GM12872 (cell line): ENCODE results near the gene DNAJB14.

Experiments
- TF ChIP-seq, protein P1 (sequence below): IDR thresholded peaks from 3 replicates; pipeline ENCODE4 v1.5.1; 2011; ENCODE audit warnings: low read depth, mild to moderate bottlenecking, low read length, moderate library complexity; ENCODE audit not compliant: insufficient read depth

The DNAJB14 gene

DNA sequence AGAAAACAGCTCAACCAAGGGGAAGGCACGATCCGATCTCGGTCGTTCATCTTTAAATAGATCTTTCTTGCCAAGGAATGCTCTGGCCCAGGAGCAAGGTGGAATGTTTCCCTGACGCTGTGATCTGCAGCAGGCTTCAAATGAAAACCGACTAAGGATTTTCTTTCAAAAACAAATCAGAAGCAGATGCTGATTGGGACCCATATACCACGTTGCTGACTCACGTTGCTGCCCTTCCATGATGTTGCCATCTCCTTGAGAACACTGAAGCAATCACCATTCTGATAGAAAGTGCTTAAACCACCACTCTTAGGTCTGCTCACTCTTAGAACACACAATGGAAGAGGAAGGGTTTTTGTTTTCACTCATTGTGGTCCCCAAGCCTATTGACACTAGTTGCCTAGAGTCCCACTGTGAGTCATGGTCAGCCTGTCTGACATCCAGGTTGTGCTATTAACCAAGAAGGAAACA is 78.3 kb downstream of the DNAJB14 start:
- TF ChIP-seq, protein P1, sequence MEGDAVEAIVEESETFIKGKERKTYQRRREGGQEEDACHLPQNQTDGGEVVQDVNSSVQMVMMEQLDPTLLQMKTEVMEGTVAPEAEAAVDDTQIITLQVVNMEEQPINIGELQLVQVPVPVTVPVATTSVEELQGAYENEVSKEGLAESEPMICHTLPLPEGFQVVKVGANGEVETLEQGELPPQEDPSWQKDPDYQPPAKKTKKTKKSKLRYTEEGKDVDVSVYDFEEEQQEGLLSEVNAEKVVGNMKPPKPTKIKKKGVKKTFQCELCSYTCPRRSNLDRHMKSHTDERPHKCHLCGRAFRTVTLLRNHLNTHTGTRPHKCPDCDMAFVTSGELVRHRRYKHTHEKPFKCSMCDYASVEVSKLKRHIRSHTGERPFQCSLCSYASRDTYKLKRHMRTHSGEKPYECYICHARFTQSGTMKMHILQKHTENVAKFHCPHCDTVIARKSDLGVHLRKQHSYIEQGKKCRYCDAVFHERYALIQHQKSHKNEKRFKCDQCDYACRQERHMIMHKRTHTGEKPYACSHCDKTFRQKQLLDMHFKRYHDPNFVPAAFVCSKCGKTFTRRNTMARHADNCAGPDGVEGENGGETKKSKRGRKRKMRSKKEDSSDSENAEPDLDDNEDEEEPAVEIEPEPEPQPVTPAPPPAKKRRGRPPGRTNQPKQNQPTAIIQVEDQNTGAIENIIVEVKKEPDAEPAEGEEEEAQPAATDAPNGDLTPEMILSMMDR = no peak

DNA sequence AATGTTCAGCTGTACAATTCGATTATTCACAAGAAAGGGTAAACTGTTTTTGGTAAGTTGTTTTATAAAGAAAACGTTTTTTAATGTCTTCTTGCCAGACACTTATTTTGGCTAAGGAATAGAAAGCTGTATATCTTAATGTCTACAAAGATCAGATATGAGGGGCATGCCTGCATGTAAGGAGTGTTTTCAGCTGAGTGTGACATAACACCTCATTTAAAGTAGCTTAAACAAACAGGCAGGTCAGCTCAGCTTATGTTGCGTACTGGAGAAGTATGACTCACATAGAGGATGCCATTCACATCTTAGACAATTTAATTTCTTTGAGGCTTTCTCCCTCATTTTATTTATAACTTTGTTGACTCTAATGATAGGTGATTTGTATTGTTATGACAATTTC is 82.6 kb downstream of the DNAJB14 start:
- TF ChIP-seq, protein P1 = no peak

DNA sequence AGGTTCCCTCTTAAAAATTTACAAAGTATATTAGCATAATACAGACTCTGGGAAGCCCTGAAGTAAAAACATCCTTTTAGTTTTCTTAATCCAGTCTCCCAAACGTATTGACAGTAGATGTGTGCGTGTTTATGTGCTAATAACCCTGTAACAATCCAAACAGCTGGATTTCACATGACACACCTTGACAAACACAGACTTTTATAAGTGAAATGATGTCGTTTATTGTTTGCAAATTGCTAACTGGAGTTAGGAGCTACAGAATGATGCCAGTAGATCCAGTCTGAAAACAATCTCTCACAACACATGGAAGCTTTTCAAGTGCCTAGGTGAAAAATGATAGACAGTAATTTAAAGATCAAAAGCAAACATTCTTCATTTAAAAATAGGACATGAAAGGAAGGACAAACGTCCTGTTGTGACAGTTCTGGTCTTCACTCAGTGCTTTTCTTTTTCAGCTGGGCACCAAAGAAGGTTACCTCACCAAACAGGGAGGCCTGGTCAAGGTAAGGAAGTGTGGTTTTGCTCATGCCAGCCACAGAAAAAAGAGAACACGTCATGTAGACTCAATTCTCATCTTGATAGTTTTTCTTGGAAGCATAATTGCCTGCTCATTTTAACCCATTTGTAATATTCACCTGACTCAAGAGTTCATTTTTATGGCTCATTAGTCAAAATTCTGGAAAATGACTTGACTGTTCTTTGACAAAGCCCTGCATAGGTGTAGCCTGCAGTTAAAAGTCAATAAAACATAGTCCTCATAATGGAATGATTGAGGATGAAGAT is 85.1 kb downstream of the DNAJB14 start:
- TF ChIP-seq, protein P1 = no peak

DNA sequence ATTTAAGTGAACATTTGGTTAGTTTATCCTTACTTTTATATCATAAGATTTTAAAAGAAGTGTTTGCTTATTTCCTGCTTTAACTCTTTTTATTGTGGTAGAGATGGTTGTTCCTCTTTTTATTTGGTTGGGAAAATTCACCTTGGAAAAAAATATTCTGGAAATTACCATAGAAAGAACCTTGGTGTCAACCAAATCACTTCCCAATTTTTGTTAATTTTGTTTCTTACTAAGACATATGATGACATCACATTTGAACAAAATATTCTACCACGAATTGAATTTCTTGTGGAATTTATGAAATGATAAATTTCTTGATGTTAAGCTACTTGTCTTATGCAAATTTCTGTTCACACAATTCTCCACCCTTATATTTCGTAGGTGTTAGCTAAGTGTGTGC is 85.9 kb downstream of the DNAJB14 start:
- TF ChIP-seq, protein P1 = no peak

DNA sequence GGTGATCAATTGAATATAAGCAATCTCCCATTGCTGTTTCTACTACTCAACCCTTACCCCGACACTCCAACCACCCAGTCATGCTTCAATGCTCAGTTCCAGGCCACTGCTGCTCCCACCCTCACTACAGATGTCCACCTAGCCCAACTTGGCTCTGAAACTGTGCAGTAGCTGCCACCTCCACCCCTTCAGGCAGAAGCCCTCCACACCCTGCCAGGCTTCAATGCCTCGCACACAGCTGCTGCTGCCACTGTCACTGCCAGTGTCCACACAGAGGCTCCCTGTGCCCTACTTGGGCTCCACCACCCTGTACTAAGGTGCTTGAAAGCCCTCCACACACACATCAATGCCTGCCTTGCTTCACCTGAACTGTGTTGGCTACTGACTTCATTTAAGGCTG is 86.8 kb downstream of the DNAJB14 start:
- TF ChIP-seq, protein P1 = no peak

DNA sequence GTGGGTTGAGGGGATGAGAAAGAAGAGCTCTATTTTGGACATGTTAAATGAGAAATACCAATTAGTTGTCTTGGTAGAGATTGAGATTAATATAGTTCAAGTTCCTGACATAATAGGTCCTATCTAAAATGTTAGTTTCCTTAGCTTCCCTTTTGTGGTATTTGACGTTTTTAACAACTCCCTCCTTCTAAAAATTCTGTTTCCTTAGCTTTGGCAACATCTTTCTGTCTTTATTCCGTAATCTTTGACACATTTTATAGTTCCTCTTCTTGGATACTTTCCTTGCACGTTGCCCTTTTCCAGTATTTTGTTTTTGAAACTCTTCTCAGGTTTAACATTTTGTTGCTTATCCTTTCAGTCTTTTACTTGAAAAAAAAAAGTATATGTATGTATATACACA is 89.1 kb downstream of the DNAJB14 start:
- TF ChIP-seq, protein P1 = no peak

DNA sequence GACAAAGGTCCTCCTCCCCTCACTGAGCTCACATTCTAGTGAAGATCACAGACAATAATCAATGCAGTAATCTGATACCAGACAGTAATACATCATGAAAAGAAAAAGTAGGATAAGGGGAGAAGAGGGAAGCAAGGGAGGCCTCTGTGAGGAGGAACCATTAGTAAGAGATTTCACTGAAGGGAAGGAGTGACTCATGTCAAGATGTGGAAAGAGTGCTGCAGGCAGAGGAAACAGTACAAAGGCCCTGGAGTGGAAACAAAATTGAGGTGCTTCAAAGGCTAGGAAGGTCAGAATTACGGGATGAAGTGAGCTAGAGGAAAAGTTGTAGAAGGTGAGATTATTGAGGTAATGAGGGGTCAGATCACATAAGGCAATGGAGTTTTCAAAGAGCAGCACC is 90.3 kb downstream of the DNAJB14 start:
- TF ChIP-seq, protein P1 = no peak
